ENCODE results near the gene MFSD8. TPM values are rescaled to one million over a fixed set of nuclear protein-coding genes. Genes with fewer than 3 reads are reported as not detected.
A peak's percentile ranks its signal among the peaks of the same experiment; 100 is the strongest.
"Not testable (repeated sequence)": the region's sequence is repeated elsewhere in the genome, so short reads cannot be mapped to it uniquely, and the experiment has no call there.

The MFSD8 gene, protein sequence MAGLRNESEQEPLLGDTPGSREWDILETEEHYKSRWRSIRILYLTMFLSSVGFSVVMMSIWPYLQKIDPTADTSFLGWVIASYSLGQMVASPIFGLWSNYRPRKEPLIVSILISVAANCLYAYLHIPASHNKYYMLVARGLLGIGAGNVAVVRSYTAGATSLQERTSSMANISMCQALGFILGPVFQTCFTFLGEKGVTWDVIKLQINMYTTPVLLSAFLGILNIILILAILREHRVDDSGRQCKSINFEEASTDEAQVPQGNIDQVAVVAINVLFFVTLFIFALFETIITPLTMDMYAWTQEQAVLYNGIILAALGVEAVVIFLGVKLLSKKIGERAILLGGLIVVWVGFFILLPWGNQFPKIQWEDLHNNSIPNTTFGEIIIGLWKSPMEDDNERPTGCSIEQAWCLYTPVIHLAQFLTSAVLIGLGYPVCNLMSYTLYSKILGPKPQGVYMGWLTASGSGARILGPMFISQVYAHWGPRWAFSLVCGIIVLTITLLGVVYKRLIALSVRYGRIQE
- polyA plus RNA-seq = 7.8 TPM

GRCh38 chr4:127965062-127965802 lies at the start of gene MFSD8, which contains the start of gene ABHD18:
MFSD8 (minus strand) TSS chr4:127965173; CDS start chr4:127965133, 40 bp downstream.
ABHD18 (plus strand) TSS chr4:127965406; CDS start chr4:127982956, 17,550 bp downstream.
- Mint-ChIP-seq H3K36me3 (peaks cover 3% of the 10 kb centered on the region), H3K4me3 (peak within 1 kb of the TSS; percentile 87 to 97 (median 96)), H3K4me1 (peaks cover 18 to 25% (median 25%) of the 10 kb centered on the region in 3 donors), H3K27ac (peak within 1 kb of the TSS; percentile 77 to 96 (median 92)), H3K9me3 (no peaks in the 10 kb centered on the region), H3K27me3 (no peaks in the 10 kb centered on the region)

GRCh38 chr4:128009428-128009827 lies 44.5 kb upstream of the MFSD8 start:
- Mint-ChIP-seq H3K27ac (no peak overlapping the region), H3K27me3 (no peaks in the 10 kb centered on the region), H3K9me3 (no peaks in the 10 kb centered on the region), H3K4me1 (no peaks in the 10 kb centered on the region), H3K4me3 (no peak overlapping the region), H3K36me3 (peaks cover 14% of the 10 kb centered on the region)

DNA sequence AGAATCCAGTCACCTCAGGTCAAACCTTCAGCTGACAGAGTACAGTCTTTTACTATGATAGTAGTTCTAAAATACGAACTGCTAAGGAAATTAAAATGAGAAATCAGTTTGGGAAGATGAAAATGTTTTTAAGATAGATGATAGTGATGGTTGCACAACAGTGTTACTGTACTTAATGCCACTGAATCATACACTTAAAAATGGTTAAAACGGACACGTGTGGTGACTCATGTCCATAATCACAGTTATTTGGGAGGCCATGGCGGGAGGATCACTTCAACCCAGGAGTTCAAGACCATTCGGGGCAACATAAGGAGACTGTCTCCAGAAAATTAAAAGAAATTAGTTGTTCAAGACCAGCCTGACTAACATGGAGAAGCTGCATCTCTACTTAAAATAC lies 41.6 kb upstream of the MFSD8 start:
- Mint-ChIP-seq H3K4me3 (no peak overlapping the region), H3K9me3 (no peaks in the 10 kb centered on the region), H3K27me3 (no peaks in the 10 kb centered on the region), H3K4me1 (no peaks in the 10 kb centered on the region), H3K36me3 (peaks cover 7% of the 10 kb centered on the region), H3K27ac (no peak overlapping the region)

- H3K9me3 Mint-ChIP-seq = no peaks in the 10 kb centered on the region
Observed at GRCh38 chr4:127997534-127998388, 32.8 kb upstream of the MFSD8 start.

DNA sequence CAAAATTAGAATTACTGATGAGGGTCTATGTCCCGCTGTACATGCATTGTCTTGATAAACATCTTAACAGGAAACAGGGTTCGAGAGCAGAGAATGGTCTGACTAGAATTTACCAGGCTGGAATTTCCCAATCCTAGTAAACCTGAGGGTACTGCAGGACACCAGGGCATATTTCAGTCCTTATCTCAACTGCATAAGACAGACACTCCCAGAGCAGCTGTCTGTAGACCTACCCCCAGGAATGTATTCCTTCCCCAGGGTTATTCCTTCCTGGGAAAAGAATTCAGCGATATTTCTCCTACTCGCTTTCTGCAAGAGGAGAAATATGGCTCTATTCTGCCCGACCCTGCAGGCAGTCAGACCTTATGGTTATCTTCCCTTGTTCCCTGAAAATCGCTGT lies 31.5 kb upstream of the MFSD8 start:
- H3K9me3 Mint-ChIP-seq, H3K4me3 Mint-ChIP-seq, H3K27me3 Mint-ChIP-seq: not testable (repeated sequence)
- peaks cover 23% of the 10 kb centered on the region for H3K36me3 Mint-ChIP-seq
- H3K27ac Mint-ChIP-seq = peak overlapping the region in 1 of 3 donors; percentile 73
- H3K4me1 Mint-ChIP-seq = peaks cover 10 to 30% (median 14%) of the 10 kb centered on the region in 3 donors

More at GRCh38 chr4:127997534-127998388, 32.8 kb upstream of the MFSD8 start:
- H3K4me1 Mint-ChIP-seq = peaks cover 10 to 28% (median 14%) of the 10 kb centered on the region in 3 donors
- peaks cover 23% of the 10 kb centered on the region for H3K36me3 Mint-ChIP-seq
- H3K27ac Mint-ChIP-seq = peak overlapping the region in 1 of 3 donors; percentile 79
- no peak overlapping the region for H3K4me3 Mint-ChIP-seq
- no peaks in the 10 kb centered on the region for H3K27me3 Mint-ChIP-seq

GRCh38 chr4:127995776-127996175 lies 30.8 kb upstream of the MFSD8 start:
- Mint-ChIP-seq H3K4me3 (no peak overlapping the region), H3K36me3 (peaks cover 22% of the 10 kb centered on the region), H3K27me3 (no peaks in the 10 kb centered on the region), H3K4me1 (peaks cover 6 to 25% (median 11%) of the 10 kb centered on the region in 3 donors), H3K9me3 (no peaks in the 10 kb centered on the region), H3K27ac (peak overlapping the region in 1 of 3 donors; percentile 73)

DNA sequence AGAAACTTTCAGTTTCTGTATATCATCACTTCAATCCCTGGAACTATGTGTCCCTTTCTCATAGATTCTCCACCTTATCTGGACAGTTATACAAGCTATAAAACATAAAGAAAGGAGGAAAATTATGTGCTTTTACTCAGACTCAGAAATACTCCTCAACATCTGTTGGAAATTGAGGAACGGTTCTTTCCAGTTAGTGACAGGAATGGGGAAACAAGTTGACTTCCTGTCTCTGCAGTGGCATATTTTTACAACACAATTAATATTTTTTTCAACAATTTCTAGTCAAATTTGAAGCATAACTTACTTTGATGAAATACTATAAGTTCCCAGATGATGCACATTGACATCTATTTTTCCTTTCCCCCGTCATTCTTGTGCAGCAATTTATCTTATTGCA lies 28.2 kb upstream of the MFSD8 start:
- H3K4me1 Mint-ChIP-seq = peaks cover 5 to 25% (median 10%) of the 10 kb centered on the region in 3 donors
- H3K27ac Mint-ChIP-seq = peak overlapping the region in 1 of 3 donors; percentile 33
- H3K27me3 Mint-ChIP-seq = no peaks in the 10 kb centered on the region
- no peak overlapping the region for H3K4me3 Mint-ChIP-seq
- H3K9me3 Mint-ChIP-seq = no peaks in the 10 kb centered on the region
- H3K36me3 Mint-ChIP-seq = peaks cover 6% of the 10 kb centered on the region

GRCh38 chr4:127988638-127989037 lies 23.7 kb upstream of the MFSD8 start:
- H3K27ac Mint-ChIP-seq = no peak overlapping the region
- no peak overlapping the region for H3K4me3 Mint-ChIP-seq
- peaks cover 0 to 11% (median 0%) of the 10 kb centered on the region in 3 donors for H3K4me1 Mint-ChIP-seq
- no peaks in the 10 kb centered on the region for H3K27me3 Mint-ChIP-seq
- peaks cover 7% of the 10 kb centered on the region for H3K36me3 Mint-ChIP-seq
- no peaks in the 10 kb centered on the region for H3K9me3 Mint-ChIP-seq

- no peaks in the 10 kb centered on the region for H3K9me3 Mint-ChIP-seq
- peaks cover 4% of the 10 kb centered on the region for H3K36me3 Mint-ChIP-seq
- no peaks in the 10 kb centered on the region for H3K4me1 Mint-ChIP-seq
- H3K27me3 Mint-ChIP-seq = no peaks in the 10 kb centered on the region
- no peak overlapping the region for H3K4me3 Mint-ChIP-seq
- no peak overlapping the region for H3K27ac Mint-ChIP-seq
Observed at GRCh38 chr4:127985989-127986388, 21.0 kb upstream of the MFSD8 start.

DNA sequence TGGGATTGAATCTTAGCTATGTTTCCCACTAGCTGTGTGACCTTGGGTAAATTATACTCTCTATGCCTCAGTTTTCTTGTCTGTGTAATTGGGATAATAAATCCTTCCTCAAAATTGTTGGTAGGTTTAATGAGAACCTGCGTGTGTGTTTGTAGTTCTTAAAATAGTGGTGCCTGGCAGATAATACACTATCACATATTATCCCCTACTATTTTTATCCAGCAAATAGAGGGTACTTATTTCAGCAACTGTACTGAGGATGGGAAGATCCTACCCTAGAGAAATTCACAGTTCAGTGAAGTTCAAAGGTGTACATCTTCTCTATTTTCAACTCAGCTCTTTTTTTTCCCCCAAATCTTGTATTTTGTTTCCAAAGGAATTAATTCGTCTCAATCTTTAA lies 17.5 kb upstream of the MFSD8 start:
- Mint-ChIP-seq H3K27ac (no peak overlapping the region), H3K27me3 (no peaks in the 10 kb centered on the region), H3K4me1 (no peaks in the 10 kb centered on the region), H3K4me3 (no peak overlapping the region), H3K9me3 (no peaks in the 10 kb centered on the region), H3K36me3 (peaks cover 11% of the 10 kb centered on the region)

GRCh38 chr4:127978930-127979329 lies 14.0 kb upstream of the MFSD8 start:
- no peak overlapping the region for H3K27ac Mint-ChIP-seq
- H3K9me3 Mint-ChIP-seq = no peaks in the 10 kb centered on the region
- peaks cover 0 to 7% (median 3%) of the 10 kb centered on the region in 3 donors for H3K4me1 Mint-ChIP-seq
- no peak overlapping the region for H3K4me3 Mint-ChIP-seq
- H3K27me3 Mint-ChIP-seq = no peaks in the 10 kb centered on the region
- H3K36me3 Mint-ChIP-seq = peaks cover 13% of the 10 kb centered on the region

DNA sequence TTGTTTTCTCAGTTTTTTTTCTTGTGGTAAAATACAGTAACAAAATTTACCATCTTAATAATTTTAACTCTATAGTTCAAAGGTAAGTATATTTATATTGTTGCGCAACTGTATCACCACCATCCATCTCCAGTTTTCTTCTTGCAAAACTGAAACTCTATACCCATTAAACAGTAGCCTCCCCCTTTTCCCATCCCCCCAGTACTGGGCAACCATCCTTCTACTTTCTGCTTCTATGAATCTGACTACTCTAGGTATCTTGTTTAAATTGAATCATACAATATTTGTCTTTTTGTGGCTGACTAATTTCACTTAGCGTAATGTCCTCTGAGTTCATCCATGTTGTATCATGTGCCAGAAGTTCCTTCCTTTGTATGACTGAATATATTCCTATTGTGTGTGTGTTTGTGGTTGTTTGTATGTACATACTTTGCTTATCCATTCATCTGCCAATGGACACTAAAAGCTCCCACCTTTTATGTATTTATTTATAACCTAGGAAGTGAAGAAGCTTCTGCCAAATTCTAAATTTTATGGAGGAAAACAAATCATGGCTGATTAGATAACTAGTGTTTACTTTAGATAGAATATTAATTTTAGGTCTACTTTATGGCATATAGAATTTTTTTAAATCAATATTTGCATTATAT lies 10.3 kb upstream of the MFSD8 start:
- H3K27me3 Mint-ChIP-seq = no peaks in the 10 kb centered on the region
- no peak overlapping the region for H3K4me3 Mint-ChIP-seq
- peaks cover 4 to 9% (median 5%) of the 10 kb centered on the region in 3 donors for H3K4me1 Mint-ChIP-seq
- no peak overlapping the region for H3K27ac Mint-ChIP-seq
- H3K9me3 Mint-ChIP-seq = no peaks in the 10 kb centered on the region
- peaks cover 11% of the 10 kb centered on the region for H3K36me3 Mint-ChIP-seq

GRCh38 chr4:127970925-127971324 lies 6.0 kb upstream of the MFSD8 start:
- peaks cover 11 to 16% (median 14%) of the 10 kb centered on the region in 3 donors for H3K4me1 Mint-ChIP-seq
- H3K4me3 Mint-ChIP-seq, H3K9me3 Mint-ChIP-seq, H3K27me3 Mint-ChIP-seq, H3K27ac Mint-ChIP-seq, H3K36me3 Mint-ChIP-seq: not testable (repeated sequence)

DNA sequence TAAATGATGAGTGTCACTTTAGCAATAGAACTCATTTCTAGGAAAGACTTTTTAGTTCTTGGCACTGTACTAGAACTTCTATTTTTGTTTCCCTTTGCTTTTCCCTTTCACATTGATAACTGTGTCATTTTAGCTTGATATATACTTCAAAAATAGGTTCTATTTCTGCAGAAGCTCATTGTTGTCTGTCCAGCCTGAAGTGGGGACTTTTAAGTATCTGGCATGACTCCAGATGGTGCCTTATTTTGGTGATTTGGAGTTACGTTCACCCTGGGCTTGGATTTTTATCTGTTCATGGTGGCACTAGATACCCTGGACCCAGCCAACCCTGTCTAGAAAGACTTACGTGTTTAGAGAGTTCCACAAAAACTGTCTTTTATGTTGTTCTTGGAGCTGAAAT lies 3.6 kb upstream of the MFSD8 start:
- Mint-ChIP-seq H3K4me3 (peak overlapping the region in 1 of 4 donors; percentile 52), H3K4me1 (peaks cover 12 to 22% (median 12%) of the 10 kb centered on the region in 3 donors), H3K27me3 (no peaks in the 10 kb centered on the region), H3K36me3 (no peaks in the 10 kb centered on the region), H3K27ac (peak overlapping the region in 1 of 3 donors; percentile 39), H3K9me3 (no peaks in the 10 kb centered on the region)

Data from IgD-negative memory B cell (primary cell).